Astrocyte (in vitro differentiated cells and primary cell): ENCODE measurements around the gene FAM53B.

Experiments
- CTCF ChIP-seq: IDR thresholded peaks from 2 replicates; pipeline ENCODE4 v1.5.1; 2011; ENCODE audit warnings: low read depth, mild to moderate bottlenecking, inconsistent platforms, low read length, moderate library complexity; ENCODE audit not compliant: insufficient read depth
- EZH2 ChIP-seq: IDR thresholded peaks from 2 replicates; pipeline ENCODE4 v1.6.1; 2012; ENCODE audit warnings: mild to moderate bottlenecking, low read length, inconsistent platforms; ENCODE audit not compliant: insufficient read depth

DNA sequence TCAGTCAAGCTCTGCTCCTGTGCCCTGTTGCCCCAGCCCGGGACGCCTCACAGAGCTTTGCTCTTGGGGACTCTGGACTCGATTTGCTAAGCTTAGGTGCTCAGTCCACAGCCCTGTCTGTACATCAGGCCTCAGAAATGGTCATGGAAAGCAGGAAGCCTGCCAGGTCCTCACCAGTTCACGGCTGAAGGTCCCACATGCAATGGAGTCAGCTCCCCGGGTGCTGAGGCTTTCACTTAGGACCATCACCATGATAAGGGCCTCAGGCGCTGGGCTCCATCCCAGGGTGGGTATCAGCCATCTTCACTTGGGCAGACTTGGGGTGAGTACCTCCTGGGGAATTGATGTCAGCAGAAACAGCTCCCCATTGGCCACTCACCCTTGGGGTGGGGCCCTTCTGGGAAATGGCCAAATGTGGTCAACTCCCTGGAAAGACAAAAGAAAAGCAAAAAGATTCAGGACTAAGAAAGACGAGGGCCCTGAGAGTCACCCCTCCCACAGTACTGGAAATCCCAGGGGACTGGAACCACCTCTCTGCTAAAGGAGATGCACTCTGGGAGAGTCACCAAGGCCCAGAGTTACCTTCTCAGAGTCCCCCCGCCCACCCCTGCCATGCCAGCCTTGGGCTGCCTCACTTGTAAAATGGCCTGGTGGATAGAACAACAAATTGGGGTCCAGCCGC is 37.6 kb downstream of the FAM53B start:
- TF ChIP-seq CTCF (no peak), EZH2 (no peak)
